CMK (cell line): ENCODE results near the gene SCAPER.
"Not testable (repeated sequence)": the region's sequence is repeated elsewhere in the genome, so short reads cannot be mapped to it uniquely, and the experiment has no call there.

Source experiments
- DNase-seq: peaks from one replicate; pipeline ENCODE4 v3.0.0-alpha.2; 2010; ENCODE audit warnings: low read depth

SCAPER gene

DNA sequence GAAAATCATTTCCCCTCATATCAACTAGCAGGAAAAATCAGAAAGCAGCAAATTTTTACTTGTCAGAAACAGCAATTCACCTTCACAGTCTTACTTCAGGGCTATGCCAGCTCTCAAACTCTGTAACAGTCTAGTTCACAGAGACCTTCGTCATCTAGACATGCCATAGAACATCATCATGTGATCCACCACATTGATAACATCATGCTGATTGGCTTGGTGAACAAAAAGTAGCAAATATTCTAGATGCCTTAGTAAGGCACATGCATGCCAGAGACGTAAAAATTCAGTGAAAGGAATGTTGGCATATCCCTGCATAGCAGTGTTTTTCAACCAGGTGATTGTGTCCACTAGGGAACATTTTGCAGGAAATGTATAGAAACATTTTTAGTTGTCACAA lies 8.6 kb upstream of the SCAPER start:
- DNase-seq = no peak

DNA sequence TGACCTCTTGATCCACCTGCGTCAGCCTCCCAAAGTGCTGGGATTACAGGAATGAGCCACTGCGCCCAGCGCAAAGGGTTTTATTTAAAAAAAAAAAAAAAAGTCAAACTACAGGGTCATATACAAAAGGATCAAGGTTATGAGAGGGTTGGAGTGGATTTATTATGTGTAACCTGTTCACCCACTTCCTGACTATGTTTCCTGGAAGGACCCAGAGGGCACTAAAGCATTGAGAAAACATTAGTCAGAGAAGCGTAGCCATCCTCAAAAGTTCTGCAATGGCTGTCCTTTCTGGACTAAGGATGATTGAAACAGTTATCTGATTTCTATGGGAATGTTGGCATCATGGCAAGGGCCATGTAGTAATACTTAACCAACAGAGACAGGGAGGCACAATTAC lies 7.3 kb upstream of the SCAPER start:
- DNase-seq = no peak

DNA sequence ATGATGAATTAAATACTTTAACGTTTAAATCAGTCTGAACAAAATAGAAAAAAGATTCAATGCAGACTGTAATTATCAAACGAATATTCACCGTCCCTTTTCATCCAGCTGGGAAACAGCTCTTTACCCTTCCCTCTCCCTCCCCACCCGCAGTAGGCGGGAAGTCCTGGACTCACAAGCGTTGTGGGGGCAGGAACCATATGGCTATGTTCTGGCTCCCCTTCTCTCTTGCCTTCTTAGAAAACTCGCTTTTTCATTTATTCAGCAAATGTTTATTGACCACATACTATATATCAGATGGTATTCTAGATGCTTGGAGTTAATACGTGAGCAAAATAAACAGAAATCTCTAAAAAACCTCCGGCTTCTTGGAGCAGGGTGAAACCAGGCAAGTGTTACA lies 715 bp upstream of the SCAPER start:
- DNase-seq = no peak

DNA sequence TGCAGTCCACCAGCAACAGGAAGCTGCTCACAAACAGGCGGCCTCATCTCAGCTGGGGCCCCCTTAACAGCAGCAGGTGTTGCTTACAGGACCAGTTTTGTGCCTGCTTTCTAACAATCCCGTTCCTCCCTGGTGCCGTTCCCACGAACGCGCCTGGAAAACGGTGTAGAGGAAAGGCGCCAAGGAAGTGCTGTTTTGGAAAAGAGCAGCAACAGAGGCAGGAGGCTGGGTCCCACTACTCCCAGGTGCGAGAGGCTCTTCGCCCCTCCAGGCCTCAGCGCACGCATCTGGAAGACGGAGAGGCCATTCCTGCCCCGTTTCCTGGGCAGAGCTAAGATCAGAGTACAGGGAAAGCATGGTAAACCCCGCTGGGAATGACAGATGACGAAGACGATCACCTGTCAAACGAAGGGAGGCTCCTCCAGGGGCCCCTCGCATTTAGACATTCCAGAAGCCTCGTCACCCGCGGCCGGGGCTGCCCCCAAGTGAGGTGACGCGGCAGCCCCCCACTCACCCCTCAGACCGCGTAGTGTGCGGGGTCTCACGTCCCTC lies 603 bp downstream of the SCAPER start:
- no peak for DNase-seq

DNA sequence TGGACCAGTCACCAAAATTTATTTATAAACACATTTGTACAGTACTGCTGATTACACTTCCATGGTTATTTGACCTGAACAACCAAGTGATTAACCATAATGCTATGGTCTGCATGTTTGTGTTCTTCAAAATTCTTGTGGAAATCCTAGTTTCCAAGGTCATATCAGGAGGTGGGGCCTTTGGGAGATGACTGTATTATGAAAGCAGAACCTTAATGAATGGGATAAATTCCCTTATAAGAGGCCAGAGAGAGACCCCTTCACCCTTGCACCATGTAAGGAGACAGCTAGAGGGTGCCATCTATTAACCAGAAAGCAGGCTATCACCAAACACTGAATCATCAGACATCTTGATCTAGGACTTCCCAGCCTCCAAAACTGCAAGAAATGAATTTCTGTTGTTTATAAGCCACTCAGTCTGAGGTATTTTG lies 1.9 kb downstream of the SCAPER start:
- DNase-seq = no peak

DNA sequence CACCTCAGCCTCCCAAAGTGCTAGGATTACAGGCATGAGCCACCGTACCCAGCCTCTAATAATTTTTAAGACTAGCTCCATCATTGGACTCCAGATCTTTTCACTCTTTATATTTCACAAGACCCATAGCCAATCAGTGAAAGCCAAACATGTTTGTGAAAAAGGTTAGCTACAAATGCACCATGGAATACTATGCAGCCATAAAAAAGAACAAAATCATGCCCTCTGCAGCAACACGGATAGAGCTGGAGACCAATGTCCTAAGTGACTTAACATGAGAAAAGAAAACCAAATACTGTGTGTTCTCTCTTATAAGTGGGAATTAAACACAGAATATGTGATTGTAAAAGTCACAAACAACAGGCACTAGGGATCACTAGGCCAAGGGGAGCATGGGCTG lies 3.2 kb downstream of the SCAPER start:
- DNase-seq = no peak

DNA sequence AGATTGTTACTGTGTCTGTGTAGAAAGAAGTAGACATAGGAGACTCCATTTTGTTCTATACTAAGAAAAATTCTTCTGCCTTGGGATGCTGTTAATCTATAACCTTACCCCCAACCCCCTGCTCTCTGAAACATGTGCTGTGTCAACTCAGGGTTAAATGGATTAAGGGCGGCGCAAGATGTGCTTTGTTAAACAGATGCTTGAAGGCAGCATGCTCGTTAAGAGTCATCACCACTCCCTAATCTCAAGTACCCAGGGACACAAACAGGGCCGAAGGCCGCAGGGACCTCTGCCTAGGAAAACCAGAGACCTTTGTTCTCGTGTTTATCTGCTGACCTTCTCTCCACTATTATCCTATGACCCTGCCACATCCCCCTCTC lies 5.2 kb downstream of the SCAPER start:
- not testable (repeated sequence) for DNase-seq

DNA sequence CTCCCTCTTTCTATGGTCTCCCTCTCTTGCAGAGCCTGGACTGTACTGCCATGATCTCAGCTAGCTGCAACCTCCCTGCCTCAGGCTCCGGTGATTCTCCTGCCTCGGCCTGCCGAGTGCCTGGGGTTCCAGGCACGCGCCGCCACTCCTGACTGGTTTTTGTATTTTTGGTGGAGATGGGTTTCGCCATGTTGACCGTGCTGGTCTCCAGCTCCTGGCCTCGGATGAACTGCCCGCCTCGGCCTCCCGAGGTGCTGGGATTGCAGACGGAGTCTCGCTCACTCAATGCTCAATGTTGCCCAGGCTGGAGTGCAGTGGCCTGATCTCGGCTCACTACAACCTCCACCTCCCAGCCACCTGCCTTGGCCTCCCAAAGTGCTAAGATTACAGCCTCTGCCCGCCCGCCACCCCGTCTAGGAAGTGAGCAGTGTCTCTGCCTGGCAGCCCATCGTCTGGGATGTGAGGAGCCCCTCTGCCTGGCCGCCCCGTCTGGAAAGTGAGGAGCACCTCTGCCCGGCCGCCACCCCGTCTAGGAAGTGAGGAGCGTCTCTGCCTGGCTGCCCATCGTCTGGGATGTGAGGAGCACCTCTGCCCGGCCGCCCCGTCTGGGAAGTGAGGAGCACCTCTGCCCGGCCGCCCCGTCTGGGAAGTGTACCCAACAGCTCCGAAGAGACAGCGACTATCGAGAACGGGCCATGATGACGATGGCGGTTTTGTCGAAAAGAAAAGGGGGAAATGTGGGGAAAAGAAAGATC lies 5.8 kb downstream of the SCAPER start:
- not testable (repeated sequence) for DNase-seq

DNA sequence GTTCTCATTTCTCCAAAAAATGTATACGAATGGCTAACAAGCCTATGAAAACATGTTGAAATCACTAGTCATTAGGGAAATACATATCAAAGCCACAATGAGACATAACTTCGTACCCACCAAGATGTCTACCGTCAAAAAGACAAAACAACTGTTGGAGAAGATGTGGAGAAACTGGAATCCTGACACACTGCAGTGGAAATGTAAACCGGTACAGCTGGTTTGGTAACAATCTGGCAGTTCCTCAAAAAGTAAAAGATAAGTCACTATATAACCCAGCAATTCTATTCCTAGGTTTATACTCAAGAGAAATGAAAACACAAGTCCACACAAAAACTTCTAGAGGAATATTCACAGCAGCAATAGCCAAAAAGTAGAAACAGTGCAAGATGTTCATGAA lies 7.0 kb downstream of the SCAPER start:
- no peak for DNase-seq

DNA sequence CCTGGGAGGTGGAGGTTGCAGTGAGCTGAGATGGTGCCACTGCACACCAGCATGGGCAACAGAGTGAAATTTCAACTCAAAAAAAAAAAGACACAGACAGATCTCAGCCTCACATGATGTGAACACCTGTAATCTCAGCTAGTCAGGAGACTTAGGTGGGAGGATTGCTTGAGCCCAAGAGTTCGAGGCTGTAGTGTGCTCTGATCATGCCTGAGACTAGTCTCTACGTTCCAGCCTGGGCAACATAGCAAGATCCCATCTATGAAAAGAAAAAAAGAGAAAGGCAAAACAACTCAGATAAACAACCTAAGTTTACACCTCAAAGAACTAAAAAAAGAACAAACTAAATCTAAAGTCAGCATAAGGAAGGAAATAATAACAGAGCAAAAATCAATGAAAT lies 11.0 kb downstream of the SCAPER start:
- DNase-seq = no peak

DNA sequence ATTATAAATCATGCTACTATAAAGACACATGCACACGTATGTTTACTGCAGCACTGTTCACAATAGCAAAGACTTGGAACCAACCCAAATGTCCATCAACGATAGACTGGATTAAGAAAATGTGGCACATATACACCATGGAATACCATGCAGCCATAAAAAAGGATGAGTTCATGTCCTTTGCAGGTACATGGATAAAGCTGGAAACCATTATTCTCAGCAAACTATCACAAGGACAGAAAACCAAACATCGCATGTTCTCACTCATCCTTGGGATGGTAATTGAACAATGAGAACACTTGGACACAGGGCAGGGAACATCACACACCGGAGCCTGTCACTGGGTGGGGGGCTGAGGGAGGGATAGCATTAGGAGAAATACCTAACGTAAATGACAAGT lies 12.3 kb downstream of the SCAPER start:
- not testable (repeated sequence) for DNase-seq

DNA sequence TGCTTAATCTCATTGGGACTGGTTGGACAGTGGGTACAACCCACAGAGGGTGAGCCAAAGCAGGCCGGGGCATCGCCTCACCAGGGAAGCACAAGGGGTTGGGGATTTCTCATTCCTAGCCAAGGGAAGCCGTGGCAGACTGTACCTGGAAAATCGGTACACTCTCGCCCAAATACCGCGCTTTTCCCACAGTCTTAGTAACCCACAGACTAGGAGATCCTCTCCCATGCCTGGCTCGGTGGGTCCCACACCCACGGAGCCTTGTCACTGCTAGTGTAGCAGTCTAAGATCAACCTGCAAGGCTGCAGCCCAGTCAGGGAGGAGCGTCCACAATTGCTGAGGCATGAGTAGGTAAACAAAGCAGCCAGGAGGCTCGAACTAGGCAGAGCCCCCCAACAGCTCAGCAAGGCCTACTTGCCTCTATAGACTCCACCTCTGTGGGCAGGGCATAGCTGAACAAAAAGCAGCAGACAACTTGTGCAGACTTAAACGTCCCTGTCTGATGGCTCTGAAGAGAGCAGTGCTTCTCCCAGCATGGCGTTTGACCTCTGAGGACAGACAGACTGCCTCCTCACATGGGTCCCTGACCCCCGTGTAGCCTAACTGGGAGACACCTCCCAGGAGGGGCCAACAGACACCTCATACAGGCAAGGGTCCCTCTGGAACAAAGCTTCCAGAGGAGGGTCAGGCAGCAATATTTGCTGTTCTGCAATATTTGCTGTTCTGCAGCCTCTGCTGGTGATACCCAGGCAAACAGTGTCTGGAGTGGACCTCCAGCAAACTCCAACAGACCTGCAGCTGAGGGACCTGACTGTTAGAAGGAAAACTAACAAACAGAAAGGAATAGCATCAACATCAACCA lies 17.6 kb downstream of the SCAPER start:
- not testable (repeated sequence) for DNase-seq

DNA sequence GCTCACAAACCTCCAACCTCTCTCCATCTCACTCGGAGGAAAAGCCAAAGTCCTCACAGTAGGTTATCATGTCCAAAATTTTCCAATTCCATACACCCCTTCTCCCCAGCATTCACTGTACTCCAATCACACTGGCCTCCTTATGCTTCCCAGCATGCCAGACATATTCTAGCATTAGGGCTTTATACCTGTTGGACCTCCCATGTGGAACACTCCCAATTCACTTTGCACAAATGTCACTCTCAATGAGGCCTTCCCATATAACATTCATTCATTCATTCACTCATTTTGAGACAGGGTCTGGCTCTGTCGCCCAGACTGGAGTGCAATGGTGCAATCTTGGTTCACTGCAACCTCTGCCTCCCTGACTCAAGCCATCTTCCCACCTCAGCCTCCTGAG lies 19.9 kb downstream of the SCAPER start:
- no peak for DNase-seq

DNA sequence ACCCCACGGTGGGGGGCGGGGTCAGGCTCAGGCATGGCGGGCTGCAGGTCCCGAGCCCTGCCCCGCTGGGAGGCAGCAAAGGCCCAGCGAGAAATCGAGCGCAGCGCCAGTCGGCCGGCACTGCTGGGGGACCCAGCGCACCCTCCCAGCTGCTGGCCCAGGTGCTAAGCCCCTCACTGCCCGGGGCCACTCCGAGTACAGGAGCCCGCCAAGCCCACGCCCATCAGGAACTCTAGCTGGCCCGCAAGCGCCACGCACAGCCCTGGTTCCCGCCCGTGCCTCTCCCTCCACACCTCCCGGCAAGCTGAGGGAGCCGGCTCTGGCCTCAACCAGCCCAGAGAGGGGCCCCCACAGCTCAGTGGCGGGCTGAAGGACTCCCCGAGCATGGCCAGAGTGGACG lies 29.2 kb downstream of the SCAPER start:
- no peak for DNase-seq

DNA sequence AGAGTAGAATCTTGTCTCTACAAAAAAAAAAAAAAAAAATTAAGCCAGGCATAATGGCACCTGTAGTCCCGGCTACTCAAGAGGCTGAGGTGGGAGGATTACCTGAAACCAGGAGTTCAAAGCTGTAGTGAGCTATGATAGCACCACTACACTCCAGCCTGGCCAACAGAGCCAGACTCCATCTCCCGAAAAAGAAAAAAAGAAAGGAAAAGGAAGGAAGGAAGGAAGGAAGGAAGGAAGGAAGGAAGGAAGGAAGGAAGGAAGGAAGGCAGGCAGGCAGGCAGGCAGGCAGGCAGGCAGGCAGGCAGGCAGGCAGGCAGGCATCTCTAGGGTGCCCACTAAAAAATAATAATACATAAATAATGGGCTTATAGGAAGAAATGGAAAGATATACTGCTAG lies 32.1 kb downstream of the SCAPER start:
- not testable (repeated sequence) for DNase-seq

DNA sequence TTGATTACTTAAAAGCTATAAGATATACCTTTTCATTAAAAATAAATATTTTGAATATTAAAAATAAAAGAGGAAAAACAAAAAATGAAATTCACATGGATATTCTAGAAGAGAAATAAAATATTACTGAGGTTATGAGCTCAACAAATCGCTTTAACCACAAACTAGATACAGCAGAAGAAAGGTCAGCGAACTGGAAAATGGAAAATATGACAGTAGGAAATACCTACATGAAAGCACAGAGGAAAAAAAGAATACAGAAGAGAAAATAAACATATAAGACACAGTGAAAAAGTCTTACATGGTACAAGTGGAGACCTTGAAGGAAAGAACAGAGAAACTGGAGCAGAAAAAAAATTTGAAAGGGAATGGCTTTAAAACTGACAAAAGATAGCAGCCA lies 33.2 kb downstream of the SCAPER start:
- DNase-seq = no peak

DNA sequence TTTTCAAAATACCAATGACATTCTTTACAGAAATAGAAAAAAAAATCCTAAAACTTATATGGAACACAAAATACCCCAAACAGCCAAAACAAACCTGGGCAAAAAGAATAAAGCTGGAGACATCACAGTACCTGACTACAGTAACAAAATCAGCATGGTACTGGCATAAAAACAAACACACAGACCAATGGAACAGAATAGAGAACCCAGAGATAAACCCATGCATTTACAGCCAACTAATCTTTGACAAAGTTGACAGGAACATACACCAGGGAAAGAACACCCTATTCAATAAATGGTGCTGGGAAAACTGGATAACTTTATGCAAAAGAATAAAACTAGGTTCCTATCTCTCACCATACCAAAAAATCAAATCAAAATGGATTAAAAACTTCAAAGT lies 36.4 kb downstream of the SCAPER start:
- DNase-seq = no peak

DNA sequence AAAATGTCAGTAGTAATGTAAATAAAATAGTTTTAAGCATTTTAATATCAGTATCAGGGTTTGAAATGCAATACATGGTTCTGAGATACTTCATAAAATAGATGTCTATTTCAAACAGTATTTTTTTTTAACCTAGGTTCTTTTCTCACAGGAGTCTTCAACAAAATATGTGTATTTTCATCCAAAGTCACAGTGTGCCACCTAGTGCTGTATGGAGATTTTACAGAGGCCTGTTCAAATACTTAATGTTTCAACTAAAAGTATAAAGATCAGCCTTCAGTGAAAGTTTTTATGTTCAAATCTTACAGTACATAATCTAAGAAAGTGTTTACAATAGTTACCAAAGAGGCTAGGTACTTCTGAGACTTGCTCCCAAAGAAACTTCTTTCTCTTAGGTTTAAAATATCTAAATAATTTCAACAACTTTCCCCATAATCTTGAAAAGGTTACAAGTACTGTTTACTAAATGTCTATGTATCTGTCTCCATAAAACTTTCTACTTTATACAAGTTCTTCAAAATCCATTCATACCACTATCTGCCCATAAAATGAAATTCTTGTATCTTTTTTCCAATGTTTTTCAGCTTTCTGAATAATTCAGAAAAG lies 38.3 kb downstream of the SCAPER start:
- no peak for DNase-seq

DNA sequence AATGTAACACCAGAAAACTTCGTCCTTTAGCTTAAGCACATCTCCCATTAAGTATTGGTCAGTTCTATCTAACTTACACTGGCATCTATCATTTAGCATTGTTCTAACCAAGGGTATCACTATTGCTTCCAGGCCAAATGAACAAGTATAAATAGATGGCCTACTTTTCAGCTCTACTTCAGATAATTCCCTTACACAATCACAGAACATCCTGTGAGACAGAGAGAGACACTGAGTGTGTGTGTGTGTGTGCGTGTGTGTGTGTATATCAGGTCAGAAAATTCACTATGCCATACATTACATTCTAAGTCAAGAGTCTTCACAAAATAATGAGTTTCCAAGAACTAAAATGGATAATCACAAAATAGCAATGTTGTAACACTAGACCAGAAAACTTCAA lies 39.1 kb downstream of the SCAPER start:
- no peak for DNase-seq

DNA sequence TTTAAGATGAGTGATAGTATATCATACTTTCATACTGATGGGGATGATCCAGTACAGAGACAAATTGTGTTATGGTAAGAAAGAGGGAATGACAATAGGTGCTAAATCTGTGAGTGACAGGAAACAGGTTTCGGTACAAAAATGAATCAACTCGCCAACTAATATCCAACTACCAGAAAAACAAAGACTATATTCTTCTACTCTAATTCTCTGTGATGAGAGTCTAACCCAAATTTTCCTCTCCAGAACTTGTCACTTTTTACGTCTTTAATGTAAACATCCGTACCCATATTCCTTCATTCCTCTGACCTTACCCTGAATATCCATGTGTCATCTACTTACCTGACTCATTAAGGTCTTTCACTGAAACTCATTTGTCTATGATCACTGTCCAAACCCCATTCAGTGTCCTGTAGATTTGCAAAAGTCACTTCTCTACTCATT lies 39.6 kb downstream of the SCAPER start:
- no peak for DNase-seq

DNA sequence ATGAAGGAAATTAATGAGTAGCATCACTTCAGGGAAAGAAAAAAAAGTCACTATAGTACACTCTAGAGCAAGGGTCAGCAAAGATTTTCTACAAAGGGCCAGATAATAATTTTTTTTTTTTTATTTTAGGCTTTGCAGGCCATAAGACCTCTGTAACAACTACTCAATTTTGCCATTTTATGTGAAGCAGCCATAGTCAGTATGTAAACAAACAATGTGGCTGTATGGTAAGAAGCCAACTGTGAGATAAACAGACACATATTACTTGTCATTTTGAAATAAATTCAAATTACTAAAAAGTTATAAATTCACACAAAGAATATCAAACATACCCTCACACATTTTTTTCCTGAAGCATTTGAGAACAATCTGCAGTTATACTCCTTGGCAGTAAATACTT lies 40.6 kb downstream of the SCAPER start:
- DNase-seq = no peak

DNA sequence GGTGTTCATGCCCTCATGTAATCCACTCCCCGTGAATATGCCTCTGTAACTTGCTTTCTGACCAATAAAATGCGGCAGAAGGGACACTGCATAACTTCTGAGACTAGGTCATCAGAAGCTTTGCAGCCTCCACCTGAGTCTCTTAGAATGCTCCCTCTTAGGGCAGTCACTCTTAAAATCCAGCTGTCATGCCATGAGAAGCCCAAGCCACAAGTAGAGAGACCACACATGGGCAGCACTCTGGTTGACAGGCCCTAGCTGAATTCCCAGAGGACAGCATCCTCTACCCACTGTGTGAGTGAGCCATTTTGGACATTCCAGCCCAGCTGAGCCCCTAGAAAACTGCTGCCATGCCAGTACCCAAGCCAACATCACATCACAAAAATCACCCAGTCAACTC lies 41.4 kb downstream of the SCAPER start:
- DNase-seq = no peak

DNA sequence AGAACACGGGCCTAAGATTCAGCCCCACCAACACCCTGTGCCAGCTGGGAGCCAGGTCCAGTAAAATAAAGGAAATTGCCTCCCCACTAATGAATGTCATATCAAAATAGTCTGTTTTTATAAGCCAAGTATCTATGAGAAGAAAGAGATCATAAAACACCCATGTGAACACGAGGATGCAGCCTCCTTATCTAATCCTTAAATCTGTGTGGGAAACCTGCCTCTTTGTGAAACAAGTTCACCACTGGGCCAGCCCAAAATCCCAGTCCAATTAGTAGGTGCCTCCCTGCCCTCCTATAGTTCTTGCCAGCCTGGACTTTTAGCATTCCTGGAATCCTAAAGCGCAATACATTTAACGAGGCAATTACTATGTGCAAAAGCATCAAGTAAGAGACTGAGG lies 42.0 kb downstream of the SCAPER start:
- DNase-seq = no peak
